SH-SY5Y (cell line): ENCODE data around the gene ZC2HC1C.

Experiments used
- GATA2 ChIP-seq: IDR thresholded peaks from 2 replicates; pipeline ENCODE4 v1.6.1; 2011; ENCODE audit warnings: mild to moderate bottlenecking, low read depth, low read length
- GATA3 ChIP-seq: IDR thresholded peaks from 2 replicates; pipeline ENCODE4 v1.6.1; 2011; ENCODE audit warnings: low read depth, mild to moderate bottlenecking, low read length, moderate library complexity

DNA sequence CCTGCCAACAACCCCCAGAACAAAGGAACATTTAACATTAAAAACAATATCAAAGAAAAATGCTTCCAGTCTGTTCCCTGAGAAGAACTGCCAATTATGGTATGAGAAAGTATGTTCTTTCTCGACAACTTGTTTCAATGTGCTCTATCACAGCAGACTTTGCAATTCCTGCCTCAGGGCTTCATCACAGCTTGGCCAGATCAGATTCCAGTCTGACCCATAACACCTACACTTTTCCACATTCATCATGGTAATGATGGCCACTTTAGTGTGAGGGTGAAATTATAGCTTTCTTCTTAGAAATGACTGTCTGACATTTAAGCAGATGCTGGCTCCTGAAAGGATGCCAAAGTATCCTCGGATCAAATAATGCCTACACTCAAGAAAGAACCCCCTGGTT, 40.4 kb downstream of the ZC2HC1C start:
- TF ChIP-seq GATA2: no peak
- TF ChIP-seq GATA3: no peak
